Central memory CD4-positive, alpha-beta T cell (primary cell): ENCODE results near the gene DIAPH1.

ENCODE experiments used
- DNase-seq: peaks from one replicate; pipeline ENCODE4 v3.0.0; 2022

DIAPH1 gene

DNA sequence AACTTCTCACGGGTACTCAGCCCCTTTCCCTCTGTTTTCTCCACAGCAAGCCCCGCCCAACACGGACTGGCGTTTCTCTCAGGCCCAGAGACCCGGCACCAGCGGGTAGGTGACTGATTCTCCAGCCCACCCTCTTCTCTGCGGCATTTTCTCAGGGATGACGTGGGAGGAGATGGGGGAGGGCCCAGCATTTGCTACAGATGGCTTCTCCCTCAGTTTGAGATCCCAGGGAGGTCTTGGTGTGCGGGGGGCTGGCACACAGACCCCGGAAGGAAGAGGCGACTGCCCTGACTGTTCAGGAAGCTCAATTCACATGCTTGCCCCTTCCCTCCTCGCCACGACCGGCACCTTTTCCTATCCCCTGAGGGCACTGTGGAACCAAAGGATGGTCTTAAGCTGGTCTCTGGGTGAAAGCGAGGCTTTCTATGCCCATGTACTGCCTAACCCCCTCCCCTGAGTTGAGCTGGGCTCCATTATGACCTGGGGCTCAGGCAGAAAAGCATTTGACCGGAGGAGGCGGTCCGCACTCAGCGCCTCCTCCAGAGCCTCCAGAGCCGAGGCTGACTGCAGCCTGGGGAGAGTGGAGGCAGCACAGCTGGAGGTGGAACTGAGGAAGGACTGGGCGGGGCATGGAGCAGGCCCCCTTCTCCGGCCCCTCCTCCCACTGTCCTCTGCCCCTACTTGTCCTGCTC, 123.9 kb downstream of the DIAPH1 start:
- no peak for DNase-seq

DNA sequence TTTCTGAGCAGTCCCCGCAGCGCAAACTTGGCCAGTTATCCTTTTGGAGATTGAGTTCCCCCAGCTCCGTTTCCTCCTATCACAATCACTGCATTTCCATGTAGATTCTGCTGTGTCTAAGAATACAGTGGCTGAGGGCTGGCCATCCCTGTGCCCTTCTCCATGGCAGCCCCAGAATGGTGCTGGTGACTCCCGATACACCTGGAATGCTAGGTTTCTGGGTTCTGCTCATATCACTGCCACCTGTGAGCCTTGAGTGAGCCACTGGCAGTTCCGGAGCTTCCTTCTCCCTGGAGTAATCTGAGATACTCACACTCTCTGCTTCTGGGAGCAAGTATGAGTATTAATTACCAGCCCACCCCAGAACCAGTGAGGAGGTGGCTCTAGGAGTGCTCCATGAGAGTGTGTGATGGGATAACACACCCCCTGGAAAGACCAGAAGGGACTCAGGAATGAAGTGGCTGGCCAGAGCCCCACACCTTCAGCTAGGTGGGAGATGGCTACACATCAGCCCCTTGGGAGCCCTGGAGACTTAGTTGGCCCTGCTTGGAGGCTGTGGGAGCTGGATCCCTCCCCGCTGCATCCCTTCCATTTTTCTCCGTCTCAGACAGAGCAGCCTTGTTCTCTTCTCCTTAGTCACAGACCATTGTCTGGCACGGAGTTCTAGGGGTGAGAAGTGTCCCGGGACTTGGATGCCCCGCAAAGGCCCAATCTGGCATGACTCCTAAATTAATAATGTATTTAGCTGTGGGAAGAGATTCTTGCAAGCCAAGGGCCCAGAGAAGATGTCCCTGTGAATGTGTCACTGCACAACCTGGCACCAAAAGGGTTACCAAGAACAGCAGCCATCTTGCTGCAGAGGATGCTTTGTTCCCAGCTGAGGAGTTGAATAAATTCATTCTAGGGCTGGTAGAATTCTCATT, 125.0 kb downstream of the DIAPH1 start:
- DNase-seq, result no peak

GRCh38 chr5:141492168-141492885, 126.5 kb downstream of the DIAPH1 start:
- no peak for DNase-seq

DNA sequence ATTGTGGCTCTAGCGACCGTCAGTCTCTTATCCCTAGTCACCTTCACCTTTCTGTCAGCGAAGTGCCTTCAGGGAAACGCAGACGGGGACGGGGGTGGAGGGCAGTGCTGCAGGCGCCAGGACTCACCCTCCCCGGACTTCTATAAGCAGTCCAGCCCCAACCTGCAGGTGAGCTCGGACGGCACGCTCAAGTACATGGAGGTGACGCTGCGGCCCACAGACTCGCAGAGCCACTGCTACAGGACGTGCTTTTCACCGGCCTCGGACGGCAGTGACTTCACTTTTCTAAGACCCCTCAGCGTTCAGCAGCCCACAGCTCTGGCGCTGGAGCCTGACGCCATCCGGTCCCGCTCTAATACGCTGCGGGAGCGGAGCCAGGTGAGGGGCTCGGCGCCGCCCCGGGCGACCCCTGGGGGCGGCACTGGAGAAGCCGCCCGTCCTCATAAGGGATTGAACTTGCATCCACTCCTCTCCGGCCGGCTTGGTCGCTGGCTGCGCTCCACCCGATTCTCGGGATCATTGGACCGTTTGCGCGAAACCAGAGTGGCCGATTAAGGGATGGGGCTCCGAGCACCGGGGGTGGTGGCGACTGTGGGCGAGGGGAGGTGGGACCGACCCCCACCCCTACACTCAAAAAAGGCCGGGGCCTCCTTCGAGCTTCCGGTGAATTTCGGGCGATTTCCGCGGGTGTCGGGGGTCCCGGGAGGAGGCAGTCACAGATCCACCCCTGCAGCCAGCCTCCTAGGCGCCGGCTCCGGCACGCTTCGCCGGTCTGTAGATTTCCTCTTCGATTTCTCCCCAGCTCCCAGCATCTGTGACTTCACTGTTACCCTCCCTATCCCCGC, 127.3 kb downstream of the DIAPH1 start:
- no peak for DNase-seq

DNA sequence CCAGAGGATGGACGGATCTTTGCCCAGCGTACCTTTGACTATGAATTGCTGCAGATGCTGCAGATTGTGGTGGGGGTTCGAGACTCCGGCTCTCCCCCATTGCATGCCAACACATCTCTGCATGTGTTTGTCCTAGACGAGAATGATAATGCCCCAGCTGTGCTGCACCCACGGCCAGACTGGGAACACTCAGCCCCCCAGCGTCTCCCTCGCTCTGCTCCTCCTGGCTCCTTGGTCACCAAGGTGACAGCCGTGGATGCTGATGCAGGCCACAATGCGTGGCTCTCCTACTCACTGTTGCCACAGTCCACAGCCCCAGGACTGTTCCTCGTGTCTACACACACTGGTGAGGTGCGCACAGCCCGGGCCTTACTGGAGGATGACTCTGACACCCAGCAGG, 128.0 kb downstream of the DIAPH1 start:
- DNase-seq, result no peak

GRCh38 chr5:141490271-141490670, 128.5 kb downstream of the DIAPH1 start:
- no peak for DNase-seq

- DNase-seq, result no peak
These were observed 129.0 kb downstream of the DIAPH1 start for GRCh38 chr5:141489841-141490240.

DNA sequence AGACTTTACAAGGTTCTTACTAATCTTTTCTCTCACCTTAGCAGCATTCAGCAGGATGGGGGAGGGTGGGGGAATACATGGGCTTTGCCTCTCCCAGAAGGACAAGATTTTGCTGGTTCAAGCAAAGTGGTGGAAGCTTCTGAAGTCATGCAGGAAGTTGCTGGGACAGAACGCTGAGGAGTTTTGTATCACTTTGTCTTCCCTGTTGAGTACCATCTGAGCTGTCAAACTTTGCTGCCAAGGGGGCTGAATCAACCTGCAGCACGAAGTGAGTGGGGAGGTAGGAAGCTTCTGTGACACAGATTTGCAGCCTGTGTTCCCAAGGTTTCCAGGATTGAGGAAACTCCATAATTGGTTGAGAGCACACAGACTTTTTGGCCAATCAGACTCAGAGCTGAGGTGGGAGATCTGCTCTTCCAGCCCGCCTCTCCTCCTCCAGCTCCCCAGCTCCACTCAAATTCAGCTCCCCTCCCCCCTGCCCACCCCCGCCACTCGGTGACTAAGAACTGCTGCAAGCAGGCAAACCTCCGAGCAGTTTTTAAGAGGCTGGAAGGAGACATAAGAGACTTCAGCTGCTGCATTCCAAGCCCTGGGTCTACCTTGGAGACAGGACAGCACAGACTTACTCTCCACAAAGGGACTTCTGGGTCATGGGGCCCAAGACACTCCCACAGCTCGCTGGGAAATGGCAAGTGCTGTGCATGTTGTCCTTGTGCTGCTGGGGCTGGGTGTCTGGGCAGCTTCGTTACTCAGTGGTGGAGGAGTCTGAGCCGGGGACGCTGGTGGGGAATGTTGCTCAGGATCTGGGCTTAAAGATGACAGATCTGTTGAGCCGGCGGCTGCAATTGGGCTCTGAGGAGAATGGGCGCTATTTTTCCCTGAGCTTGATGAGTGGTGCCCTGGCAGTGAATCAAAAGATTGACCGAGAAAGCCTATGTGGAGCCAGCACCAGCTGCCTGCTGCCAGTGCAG, 129.9 kb downstream of the DIAPH1 start, which contains the start of gene PCDHGC5:
Gene PCDHGC5 (plus strand): TSS at position 491 of the 971 bp plus-strand sequence. CDS start 160 bp downstream, at position 651.
- no peak for DNase-seq

DNA sequence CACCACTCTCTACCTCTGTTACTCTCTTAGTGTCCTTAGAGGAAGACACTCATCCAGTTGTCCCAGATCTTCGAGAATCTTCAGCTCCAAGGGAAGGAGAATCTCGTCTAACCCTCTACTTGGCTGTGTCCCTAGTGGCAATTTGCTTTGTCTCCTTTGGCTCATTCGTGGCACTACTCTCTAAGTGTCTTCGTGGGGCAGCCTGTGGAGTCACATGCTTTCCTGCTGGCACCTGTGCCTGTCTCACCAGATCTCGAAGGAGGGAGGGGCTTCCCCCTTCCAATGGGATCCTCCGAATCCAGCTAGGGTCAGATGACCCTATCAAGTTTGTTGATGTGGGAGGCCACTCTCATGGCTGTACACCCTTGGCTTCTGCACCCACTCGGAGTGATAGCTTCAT, 131.7 kb downstream of the DIAPH1 start:
- no peak for DNase-seq

GRCh38 chr5:141486091-141486490, 132.7 kb downstream of the DIAPH1 start:
- DNase-seq, result no peak

DNA sequence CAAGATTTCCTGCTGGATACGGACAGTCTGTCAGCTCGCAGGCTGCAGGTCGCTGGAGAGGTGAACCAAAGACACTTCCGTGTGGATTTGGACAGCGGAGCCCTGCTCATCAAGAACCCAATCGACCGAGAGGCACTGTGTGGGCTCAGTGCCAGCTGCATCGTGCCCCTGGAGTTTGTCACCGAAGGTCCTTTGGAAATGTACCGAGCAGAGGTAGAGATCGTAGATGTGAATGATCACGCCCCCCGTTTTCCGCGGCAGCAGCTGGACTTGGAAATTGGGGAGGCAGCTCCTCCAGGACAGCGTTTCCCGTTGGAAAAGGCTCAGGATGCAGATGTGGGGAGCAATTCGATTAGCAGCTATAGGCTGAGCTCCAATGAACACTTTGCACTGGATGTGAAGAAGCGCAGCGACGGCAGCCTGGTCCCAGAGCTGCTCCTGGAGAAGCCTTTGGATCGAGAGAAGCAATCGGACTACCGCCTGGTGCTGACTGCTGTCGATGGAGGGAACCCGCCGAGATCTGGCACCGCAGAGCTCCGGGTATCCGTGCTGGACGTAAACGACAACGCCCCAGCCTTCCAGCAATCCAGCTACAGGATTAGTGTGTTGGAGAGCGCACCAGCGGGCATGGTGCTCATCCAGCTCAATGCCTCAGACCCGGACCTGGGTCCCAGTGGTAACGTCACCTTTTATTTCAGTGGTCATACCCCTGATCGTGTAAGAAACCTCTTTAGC, 133.3 kb downstream of the DIAPH1 start:
- DNase-seq, result no peak

DNA sequence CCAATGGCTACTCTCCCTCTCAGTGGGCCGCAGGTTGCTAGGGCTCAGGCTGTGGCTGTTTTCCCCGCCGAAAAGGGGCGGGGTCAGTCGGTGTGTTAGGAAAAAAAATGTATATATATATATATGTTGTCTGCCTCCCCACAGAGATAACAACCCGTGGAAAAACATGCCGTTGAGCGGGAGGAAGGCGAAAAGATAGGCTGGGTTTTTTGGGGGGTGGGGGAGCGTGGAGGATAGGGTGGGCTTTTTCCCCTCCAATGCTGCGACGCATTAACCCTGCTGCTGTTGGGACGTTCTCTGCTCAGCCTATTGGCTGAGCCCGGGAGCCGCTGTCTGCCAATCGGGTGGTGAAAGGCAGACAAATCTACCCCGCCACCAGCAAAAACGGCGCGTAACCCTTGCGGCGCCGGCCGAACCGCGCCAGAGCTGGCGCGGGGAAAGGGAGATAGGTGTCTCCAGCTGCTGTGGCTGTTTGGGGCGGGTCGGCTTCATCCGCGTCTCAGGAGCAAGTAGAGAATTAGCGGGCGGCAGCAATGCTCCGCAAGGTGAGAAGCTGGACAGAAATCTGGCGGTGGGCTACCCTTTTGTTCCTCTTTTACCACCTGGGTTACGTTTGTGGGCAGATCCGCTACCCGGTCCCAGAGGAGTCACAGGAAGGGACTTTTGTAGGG, 134.0 kb downstream of the DIAPH1 start, which contains the start of gene PCDHGC4:
Gene PCDHGC4 (plus strand): TSS at position 390 of the 671 bp plus-strand sequence. CDS start 144 bp downstream, at position 534.
- no peak for DNase-seq

DNA sequence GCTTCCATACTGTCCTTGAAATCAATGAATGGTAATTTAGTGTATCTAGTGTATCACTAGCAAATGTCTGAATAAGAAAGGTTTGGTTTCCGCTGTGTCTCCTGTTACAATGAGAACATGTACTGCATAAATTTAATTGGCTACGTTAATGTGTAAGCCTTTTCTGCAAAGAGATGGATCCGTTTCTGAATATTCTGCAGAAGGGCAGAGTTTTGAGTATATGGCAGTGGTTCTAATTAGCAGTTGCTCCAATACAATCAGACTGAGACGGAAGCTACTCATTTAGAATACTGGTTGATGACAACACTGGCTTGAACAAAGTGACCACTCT, 134.5 kb downstream of the DIAPH1 start:
- no peak for DNase-seq

- no peak for DNase-seq
These were observed 134.9 kb downstream of the DIAPH1 start for GRCh38 chr5:141483902-141484301.

- DNase-seq, result no peak
These were observed 139.0 kb downstream of the DIAPH1 start for GRCh38 chr5:141479776-141480175.

DNA sequence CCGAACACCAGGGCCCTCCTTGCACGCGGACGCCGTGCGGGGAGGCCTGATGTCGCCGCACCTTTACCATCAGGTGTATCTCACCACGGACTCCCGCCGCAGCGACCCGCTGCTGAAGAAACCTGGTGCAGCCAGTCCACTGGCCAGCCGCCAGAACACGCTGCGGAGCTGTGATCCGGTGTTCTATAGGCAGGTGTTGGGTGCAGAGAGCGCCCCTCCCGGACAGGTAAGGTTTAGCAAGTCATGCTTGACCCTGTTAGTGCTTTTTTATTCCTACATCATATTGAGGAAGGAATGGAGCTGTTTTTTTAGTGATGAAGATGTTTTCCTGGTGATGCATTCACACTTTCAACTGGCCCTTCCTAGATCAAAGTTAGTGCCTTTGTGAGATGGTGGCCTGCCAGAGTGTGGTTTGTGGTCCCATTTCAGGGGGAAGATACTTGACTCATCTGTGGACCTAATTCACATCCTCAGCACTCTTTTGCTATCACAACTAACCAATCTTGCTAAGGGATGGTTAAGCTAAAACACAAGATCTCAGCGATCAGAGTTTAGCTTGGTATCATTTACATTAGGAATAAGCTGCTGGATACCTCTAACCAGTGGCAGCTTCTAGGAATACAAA, 140.4 kb downstream of the DIAPH1 start:
- DNase-seq, result no peak

GRCh38 chr5:141477815-141478214, 141.0 kb downstream of the DIAPH1 start:
- DNase-seq, result no peak

DNA sequence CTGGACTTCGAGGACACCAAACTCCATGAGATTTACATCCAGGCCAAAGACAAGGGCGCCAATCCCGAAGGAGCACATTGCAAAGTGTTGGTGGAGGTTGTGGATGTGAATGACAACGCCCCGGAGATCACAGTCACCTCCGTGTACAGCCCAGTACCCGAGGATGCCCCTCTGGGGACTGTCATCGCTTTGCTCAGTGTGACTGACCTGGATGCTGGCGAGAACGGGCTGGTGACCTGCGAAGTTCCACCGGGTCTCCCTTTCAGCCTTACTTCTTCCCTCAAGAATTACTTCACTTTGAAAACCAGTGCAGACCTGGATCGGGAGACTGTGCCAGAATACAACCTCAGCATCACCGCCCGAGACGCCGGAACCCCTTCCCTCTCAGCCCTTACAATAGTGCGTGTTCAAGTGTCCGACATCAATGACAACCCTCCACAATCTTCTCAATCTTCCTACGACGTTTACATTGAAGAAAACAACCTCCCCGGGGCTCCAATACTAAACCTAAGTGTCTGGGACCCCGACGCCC, 141.7 kb downstream of the DIAPH1 start:
- no peak for DNase-seq
